Measurements from ENCODE around the gene CDK19.

Gene CDK19

GRCh38 chr6:110658631-110659211, 156.5 kb downstream of the CDK19 start:
- DNase-seq (ENCODE audit: low read depth), result no peak

GRCh38 chr6:110656492-110656891, 158.8 kb downstream of the CDK19 start:
- no peak for DNase-seq (ENCODE audit: low read depth)

GRCh38 chr6:110655821-110656220, 159.4 kb downstream of the CDK19 start:
- no peak for DNase-seq (ENCODE audit: low read depth)

- DNase-seq (ENCODE audit: low read depth), result no peak
Measured at GRCh38 chr6:110654096-110654820, 161.0 kb downstream of the CDK19 start.

- no peak for DNase-seq (ENCODE audit: low read depth)
Measured at GRCh38 chr6:110653381-110653780, 161.9 kb downstream of the CDK19 start.

- DNase-seq (ENCODE audit: low read depth), result no peak
Measured at GRCh38 chr6:110652520-110652919, 162.7 kb downstream of the CDK19 start.

- DNase-seq (ENCODE audit: low read depth), result no peak
Measured at GRCh38 chr6:110650755-110651154, 164.5 kb downstream of the CDK19 start.

- DNase-seq (ENCODE audit: low read depth), result no peak
Measured at GRCh38 chr6:110649704-110650103, 165.6 kb downstream of the CDK19 start.

GRCh38 chr6:110646951-110647910, 168.0 kb downstream of the CDK19 start:
- DNase-seq (ENCODE audit: low read depth), result no peak

- DNase-seq (ENCODE audit: low read depth), result no peak
Measured at GRCh38 chr6:110646419-110646698, 168.9 kb downstream of the CDK19 start.

GRCh38 chr6:110645685-110646418, 169.4 kb downstream of the CDK19 start:
- no peak for DNase-seq (ENCODE audit: low read depth)

GRCh38 chr6:110643175-110643574, 172.1 kb downstream of the CDK19 start:
- no peak for DNase-seq (ENCODE audit: low read depth)

GRCh38 chr6:110642711-110643110, 172.6 kb downstream of the CDK19 start:
- no peak for DNase-seq (ENCODE audit: low read depth)

- no peak for DNase-seq (ENCODE audit: low read depth)
Measured at GRCh38 chr6:110636781-110637180, 178.5 kb downstream of the CDK19 start.

- DNase-seq (ENCODE audit: low read depth), result no peak
Measured at GRCh38 chr6:110635096-110635495, 180.2 kb downstream of the CDK19 start.

GRCh38 chr6:110633731-110634213, 181.5 kb downstream of the CDK19 start:
- DNase-seq (ENCODE audit: low read depth), result no peak

GRCh38 chr6:110629153-110629552, 186.1 kb downstream of the CDK19 start:
- no peak for DNase-seq (ENCODE audit: low read depth)

- DNase-seq (ENCODE audit: low read depth), result no peak
Measured at GRCh38 chr6:110628330-110628729, 186.9 kb downstream of the CDK19 start.

- DNase-seq (ENCODE audit: low read depth), result no peak
Measured at GRCh38 chr6:110626442-110626841, 188.8 kb downstream of the CDK19 start.

GRCh38 chr6:110625883-110626282, 189.4 kb downstream of the CDK19 start:
- DNase-seq (ENCODE audit: low read depth), result no peak

- DNase-seq (ENCODE audit: low read depth), result no peak
Measured at GRCh38 chr6:110622912-110623578, 192.2 kb downstream of the CDK19 start.

Measured in T follicular helper cell (primary cell).